SKM-1 (cell line): Measurements from ENCODE around the gene OR9Q1.
"Not testable (repeated sequence)": the region's sequence is repeated elsewhere in the genome, so short reads cannot be mapped to it uniquely, and the experiment has no call there.

Experiments
- DNase-seq: peaks from one replicate; lab custom pipeline; 2025; ENCODE audit not compliant: unreplicated experiment; lab: John Stamatoyannopoulos, UW

Gene OR9Q1, protein sequence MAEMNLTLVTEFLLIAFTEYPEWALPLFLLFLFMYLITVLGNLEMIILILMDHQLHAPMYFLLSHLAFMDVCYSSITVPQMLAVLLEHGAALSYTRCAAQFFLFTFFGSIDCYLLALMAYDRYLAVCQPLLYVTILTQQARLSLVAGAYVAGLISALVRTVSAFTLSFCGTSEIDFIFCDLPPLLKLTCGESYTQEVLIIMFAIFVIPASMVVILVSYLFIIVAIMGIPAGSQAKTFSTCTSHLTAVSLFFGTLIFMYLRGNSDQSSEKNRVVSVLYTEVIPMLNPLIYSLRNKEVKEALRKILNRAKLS

DNA sequence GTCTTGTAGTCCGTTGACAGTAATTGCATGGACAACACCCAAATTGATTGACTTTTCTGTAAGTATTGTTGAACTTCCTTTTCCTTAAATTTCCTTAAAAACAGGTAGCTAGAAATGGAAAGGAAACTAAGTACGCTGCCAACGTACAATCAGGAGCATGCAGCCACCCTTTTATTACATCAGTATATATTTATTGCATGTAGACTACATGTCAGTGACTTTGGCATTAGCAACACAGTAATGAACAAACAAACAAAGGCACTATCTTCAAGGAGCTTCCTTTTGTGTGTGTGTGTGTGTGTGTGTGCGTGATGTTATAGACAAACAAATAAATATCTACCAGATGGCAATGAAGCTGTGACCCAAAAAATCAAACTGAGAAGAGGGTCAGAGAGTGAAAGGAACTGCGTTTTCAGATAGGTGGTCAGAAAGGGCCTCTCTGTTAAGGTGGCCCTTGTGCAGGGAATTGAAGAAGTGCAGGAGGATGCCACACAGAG, at the start of gene OR9Q1:
Gene OR9Q1 (plus strand): TSS at position 447 of the 497 bp plus-strand sequence. CDS start 155,564 bp downstream, outside the sequence.
- no peak for DNase-seq

DNA sequence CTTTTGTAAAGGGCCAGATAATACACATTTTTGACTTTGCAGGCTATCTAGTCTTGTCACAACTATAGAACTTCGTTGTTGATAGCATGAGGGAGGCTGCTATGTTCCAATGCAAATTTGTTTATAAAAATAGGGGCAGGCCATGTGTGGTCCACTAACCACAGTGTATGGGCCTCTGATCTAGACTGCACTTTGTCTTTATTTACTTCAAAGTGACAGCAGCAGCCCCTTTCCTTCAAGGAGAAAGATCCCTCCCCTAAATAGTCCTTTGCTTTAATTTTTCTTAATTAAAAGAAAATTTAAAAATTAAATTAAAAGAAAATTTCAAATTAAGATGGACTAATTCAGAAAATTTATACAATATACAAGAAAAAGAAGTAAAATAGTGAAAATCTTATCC, 49.5 kb upstream of the OR9Q1 start:
- no peak for DNase-seq

DNA sequence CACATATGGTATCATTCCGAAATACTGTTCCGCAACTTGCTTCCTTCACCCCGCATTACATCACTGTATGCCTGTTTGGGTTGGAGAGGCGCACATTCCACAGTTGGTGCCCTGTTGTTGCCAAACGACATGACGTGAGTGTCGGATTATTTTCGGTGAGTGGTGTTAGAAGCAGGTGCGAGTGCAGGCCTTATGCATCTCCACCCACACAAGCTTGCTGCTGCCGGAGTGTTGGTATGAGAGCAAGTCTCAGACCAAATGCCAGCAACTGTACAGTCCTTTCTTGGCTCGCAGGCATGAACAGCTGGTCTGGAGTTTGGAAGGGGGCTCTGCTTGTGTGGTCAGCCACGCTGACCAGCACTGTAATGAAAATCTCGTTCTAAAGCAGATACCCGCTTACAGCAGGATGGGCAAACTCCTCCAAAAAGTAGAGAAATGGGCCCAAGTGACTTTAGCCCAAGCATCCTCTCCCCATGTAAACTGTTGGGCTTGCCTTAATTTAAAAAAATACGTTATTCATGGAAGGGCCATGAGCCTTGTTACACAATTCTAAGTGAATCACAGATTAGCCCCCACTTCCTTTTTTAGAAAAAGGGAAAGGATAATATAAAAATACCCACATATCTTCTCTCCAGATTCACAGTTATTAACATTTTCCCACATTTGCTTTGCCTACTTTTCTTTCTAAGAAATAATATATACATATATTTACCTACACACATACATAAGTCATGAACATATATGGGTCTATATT, 48.7 kb upstream of the OR9Q1 start:
- DNase-seq, result no peak

DNA sequence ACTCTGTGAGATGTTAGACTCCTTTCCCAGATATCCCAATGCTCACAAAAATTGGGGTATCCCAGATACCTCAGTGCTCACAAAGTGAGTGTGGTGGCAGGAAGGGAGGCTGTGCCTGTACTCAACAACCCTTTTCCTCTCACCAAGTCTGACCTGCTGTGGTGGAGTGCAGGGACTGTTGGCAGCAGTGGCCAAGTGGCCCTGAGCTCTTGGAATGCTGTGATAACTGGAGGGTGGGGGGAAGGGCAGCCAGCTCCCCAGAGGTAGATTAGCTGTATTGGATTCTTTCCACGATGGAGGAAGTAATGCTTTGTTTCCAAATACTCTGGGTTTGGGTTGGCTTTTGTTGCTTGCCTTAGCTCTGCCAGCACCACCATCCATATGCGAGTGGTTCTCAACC, 46.0 kb upstream of the OR9Q1 start:
- DNase-seq, result no peak

DNA sequence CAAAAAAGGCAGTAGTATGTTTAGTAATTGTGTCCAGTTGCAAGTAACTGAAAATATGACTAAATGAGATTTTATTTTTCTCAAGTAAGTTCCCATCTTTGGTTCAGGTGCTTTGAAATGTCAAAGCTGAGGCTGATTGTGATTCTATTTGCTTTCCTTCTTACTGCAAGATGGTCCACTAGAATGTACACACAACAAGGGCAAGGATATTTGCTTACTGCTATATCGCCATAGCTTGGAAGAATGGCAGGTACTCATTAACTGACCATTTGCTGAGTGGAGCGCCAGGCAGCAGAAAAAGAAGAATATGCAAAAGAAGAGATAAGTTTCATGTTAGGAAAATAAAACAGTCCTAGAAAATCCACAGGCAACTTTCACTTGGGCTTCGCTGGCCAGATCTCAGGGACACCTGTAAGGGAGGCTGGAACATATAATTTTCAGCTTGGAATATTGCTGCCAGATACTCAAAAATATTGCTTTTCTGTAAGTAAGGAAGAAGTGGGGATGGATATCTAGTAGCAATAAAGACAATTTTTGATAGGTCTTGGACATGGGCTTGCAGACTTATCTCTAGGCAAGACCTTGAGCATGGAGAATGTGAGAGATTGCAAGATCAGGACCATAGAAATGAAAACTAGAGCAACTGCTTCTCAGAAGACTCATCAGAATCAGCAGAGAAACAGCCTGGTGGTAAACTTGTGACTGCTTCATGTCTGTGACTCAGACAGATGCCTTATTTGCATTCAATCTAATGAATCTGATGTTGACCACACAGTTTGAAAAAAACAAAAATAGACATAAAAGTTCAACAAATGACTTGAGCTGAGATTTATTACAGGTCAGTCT, 44.8 kb upstream of the OR9Q1 start:
- no peak for DNase-seq

DNA sequence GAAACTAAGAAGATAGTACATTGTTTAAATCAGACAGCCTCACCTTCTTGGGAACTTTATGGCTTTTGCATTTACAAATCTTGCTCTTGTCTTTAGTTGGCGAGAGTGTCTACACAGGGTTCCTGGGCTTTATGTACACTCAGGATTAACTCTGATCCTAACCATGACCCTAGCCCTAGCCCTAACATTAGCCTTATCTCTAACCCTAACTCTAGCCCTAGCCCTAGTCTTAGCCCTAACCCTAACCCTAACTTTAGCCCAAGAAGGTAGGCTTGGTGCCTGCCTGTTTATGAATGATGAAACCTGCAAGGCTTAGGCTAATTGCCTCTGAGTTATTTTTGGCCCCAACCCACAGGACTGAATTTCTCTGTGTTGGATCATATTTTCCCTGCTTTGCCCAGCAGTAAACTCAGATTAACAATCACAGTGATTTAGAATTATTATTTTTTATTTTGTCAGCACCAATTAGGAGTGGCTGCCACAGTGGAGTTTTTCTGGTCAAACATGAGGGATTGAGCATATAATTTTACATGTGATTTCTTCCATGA, 44.1 kb upstream of the OR9Q1 start:
- no peak for DNase-seq

DNA sequence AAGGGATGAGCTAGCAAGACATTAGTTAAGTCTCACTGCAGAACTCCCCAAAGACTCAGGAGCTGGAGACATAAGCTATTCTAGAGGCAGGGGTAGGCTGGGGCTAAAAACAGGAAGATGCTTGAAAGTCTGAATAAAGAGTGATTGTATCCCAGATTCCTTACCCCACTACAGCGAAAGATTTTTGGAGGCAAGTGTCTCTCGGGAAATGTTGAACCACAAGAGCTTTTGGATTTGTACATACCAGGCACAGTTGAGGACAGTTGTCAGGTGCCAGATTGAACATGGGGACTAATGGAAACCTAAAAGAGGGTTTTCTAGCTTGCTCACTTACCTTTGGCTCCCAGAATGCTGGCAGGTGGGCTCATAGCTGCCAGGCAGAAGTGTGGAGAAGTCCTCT, 43.5 kb upstream of the OR9Q1 start:
- DNase-seq, result no peak

DNA sequence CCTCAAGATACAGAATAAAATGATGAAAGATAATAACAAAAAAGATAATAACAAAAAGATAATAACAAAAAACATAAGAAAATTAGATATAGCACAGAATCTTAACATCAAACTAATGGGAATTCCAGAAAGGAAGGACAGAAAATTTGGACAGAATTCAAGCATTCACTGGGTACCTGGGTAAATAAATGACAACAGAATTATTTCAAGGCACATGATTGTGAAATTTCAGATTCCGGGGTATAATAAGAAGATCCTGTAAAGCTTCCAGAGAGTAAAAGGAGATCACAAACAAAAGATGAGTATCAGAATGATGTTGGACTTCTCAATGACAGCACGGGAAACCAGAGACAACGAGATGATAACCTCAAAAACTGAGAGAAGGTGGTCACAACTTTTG, 42.1 kb upstream of the OR9Q1 start:
- no peak for DNase-seq

DNA sequence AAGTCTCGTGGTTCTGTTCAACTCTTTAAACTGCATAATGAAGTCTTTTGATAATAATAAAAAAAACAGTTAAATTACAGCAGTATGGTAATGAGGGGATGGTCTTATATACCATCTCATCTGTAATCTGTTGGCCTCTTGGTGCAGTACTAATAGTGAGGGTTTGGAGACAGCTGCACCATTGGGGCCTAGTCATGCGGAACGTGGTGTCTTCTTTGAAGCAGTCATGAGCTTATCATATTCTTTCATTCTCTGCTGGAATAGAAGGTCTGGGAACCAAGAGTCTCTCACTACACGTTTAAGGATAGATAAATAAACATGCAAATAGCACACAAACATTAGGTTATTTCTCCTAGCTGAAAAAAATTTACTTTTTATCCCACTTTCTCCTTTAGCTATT, 40.9 kb upstream of the OR9Q1 start:
- no peak for DNase-seq

DNA sequence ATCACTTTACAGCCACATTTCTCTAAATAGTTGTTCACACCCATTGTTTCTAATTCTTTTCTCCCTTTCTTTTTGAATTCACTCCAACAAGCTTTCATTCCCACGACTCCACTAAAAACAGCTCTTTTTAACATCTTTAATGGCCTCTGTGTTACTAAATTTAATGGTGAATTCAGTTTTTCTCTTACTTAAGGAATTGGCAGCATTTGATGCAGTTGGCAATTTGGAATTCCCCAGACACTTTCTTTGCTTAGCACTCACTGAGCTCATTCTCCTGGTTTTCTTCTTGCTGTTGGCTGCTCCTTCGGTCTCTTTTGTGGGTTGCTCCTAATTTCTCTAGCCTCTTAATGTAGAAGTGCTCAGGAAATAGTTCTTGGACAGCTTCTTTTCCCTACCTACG, 40.5 kb upstream of the OR9Q1 start:
- no peak for DNase-seq

DNA sequence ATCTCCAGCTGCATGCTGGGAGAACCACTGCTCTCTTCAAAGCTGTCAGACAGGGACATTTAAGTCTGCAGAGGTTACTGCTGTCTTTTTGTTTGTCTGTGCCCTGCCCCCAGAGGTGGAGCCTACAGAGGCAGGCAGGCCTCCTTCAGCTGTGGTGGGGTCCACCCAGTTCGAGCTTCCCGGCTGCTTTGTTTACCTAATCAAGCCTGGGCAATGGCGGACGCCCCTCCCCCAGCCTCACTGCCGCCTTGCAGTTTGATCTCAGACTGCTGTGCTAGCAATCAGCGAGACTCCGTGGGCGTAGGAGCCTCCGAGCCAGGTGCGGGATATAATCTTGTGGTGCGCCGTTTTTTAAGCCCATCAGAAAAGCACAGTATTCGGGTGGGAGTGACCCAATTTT, 24.2 kb upstream of the OR9Q1 start:
- not testable (repeated sequence) for DNase-seq

DNA sequence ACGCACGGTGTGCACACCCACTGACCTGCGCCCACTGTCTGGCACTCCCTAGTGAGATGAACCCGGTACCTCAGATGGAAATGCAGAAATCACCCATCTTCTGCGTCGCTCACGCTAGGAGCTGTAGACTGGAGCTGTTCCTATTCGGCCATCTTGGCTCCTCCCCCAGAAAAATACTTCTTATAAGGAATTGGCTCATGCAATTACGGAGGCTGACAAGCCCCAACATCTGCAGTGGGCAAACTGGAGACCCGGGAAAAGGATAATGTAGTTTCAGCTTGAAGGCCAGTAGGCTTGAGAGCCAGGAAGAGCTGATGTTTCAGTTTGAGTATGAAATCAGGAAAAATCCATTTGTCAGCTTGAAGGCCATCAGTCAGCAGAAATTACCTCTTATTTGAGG, 23.7 kb upstream of the OR9Q1 start:
- not testable (repeated sequence) for DNase-seq

DNA sequence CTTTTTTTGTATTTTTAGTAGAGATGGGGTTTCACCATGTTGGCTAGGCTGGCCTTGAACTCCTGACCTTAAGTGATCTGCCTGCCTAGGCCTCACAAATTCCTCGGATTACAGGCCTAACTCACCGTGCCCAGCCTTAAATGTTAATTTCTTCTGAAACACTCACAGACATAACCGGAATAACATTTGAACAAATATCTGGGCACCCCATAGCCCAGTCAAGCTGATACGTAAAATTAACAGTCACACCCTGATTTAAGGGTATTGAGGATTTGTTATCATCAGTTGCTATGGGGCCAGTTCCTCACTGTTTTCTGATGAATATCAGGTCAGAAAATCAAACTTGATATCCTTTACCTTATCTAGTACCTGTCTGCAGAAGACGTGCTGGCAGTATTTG, 23.0 kb upstream of the OR9Q1 start:
- no peak for DNase-seq

DNA sequence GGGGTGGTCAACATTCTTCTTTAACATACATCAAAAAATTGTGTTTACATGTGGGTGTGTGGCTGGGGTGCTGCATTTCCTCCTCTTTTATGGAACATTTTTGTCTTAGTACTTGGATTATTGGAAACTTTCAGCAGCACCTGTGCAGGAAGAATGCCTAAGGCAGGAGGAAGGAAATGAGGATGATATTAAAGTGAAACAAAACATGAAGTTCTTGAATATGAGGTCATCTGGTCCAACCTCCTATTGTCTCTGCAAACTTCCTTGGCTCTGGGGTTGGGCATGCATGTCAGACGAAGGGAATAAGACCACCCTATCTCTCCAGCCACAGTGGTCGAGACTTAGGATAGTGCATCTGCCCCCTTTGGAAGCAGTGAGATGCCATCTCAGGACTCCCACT, 20.6 kb upstream of the OR9Q1 start:
- DNase-seq, result no peak

DNA sequence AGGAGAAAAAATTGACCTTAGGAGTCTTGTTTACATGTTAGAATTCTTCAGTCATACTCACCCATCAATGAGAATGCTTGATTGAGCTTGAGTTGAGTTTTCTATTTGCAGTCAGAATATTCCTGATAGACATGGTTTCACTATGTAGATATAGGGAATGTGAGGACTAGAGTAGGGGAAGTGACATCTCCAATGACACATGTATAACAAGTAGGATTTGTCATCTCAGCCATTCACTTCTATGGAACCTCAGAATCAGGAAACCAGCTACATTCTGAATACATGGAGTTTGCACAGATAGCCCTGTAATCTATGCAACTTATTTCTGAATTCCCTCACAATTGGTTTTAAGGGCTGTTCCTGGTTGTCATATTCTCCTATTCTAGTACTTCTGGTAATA, 20.1 kb upstream of the OR9Q1 start:
- DNase-seq, result no peak

DNA sequence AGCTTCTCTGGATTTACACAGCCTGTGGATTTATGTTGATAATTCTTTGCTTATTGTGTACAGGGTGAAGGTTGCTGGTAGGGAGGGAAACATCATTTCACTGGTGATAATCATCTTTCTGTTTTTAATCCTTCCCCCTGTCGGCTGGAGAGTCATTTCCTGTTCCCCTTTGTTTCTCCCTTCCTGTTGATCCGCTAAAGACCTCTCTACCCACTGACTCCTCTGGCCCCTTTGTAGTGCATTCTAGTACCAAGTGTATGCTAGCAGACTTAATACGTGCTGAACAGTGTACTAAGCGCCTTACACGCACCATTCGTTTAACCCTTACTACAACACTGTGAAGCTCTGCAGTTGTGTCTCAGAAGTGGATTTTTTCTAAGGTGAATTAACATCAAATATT, 19.0 kb upstream of the OR9Q1 start:
- no peak for DNase-seq

DNA sequence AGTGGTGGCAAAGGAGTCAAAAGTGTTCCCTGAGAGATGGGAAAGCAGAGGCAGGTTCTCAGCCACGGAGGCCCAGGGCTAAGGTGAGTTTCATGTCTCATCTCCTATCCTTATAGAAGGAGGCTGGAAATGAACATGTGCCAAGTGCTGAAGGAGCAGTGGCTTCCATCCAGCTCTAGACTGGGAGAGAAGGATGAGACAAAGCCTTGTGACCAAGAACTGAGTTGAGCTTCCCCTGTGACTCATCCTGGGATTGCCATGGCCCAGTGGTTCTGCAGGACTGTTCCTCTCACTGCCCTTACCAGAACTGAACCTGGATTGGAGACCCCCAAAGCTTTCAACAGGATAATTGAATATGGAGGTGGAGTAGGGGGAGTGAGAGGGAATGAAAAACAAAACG, 16.7 kb upstream of the OR9Q1 start:
- no peak for DNase-seq

DNA sequence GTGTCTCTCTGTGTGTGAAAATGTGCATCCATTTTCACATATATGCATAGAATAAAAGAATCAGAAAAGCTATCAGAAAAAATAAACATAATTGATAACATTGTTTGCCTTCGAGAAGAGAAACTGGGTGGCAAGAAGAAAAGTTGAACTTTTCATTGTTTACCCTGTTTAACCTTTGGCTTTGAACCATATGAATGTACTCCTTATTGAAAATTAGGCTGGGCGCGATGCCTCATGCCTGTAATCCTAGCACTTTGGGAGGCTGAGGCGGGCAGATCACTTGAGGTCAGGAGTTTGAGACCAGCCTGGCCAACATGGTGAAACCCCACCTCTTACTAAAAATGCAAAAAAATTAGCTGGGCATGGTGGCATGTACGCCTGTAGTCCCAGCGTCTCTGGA, 11.9 kb upstream of the OR9Q1 start:
- no peak for DNase-seq

DNA sequence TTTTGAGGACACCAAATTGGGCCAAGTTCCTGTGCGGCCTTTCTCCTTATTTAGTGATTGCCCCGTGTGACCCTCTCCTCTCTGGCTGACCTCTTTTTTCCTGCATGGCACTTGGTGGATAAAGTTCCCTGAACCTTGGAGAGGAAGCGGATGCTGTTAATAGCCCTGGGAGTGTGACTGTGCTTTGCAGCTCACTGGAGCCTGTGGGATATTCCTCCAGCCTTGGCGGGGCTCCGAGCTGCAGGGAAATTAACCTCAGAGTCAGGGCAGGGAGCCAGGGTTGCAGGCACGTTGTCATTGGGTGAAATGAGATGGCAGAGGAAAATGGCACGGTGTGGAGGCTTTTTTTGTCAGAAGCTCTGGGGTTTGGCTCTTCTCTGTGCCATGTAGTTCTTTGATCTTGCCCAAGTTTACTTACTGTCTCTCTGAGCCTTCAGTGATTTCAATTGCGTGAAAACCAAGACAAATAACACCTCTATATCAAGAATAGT, 965 bp downstream of the OR9Q1 start:
- DNase-seq, result no peak

DNA sequence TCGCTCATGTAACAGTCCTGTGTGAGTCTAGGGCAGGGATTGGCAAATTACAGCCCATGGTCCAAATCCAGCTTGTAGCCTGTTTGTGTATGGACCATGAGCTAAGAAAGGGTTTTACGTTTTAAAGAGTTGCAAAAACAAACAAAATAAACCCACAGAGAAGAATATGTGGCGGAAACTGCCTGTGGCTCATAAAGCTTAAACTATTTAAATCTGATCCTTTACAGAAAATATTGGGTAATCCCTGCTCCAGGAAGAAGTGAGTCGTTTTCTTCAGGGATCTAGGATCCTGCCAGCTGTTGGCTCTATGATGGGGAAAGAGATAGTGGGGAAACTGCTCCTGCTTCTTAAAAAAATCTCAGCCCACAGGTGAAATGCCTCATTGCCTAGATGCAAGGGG, 3.7 kb downstream of the OR9Q1 start:
- no peak for DNase-seq
